ENCODE measurements around the gene ERCC8. TPM values are rescaled to one million over a fixed set of nuclear protein-coding genes. Genes with fewer than 3 reads are reported as not detected.
"Not testable (repeated sequence)": the region's sequence is repeated elsewhere in the genome, so short reads cannot be mapped to it uniquely, and the experiment has no call there.

The ERCC8 gene
- total RNA-seq (2014; rRNA removed; shearing (Covaris generic); ENCODE audit: low replicate concordance), result 11.4 and 29.5 TPM in 2 replicates

DNA sequence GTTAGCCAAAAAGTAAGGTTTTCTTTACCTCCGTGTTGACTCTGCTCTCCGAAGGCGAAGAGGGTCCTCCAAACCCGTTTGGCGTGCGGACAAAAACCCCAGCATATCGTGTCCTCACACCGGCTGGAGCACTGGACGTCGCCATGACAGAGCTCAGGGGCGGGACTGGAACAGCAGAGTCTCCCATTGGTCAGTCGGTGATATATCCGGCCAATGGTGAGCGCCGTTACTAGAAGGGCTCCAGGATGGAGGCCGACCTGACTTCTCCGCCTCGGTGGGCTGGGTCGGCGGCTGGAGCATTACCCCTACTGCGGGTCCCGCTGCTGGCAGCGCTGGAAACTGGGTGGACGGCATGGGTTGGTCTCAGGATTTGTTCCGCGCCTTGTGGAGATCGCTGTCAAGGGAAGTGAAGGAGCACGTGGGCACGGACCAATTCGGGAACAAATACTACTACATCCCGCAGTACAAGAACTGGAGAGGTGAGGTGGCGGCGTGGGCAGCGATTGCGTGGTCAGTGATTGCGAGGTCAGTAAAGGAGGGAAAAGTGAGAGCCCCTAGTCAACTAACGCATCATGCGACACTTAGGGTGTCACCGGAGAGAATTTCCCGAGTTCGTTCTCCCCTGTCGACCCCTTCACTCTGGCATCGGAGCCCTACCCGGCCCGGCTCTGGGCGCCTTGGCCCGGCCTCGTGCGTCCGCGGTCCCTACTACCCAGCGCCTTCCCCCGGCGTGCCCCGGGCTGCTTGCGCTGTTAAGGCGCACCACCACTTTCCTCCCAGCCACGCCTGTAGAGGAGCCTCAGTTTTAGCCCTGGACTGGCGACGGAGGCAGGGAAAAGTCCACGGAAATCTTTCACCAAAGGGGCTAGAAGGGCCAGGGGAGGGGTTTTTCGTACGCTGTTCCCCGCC lies at the start of gene ERCC8, which contains the start of gene NDUFAF2:
TSS of gene ERCC8 (minus strand) at position 167 of the 909 bp plus-strand sequence. CDS start at position 105, 62 bp downstream.
TSS of gene NDUFAF2 (plus strand) at position 302 of the 909 bp plus-strand sequence. CDS start at position 353, 51 bp downstream.
- DNase-seq, result peak; percentile 92
- peak within 1 kb of the TSS; percentile 74 for H3K4me3 ChIP-seq
- H3K27me3 ChIP-seq, result no peaks in the 10 kb centered on the region
- peaks cover 16% of the 10 kb centered on the region for H3K36me3 ChIP-seq
- H3K9me3 ChIP-seq, result peaks cover 6% of the 10 kb centered on the region

- no peaks in the 10 kb centered on the region for H3K27me3 ChIP-seq
These were observed 49.2 kb upstream of the ERCC8 start for GRCh38 chr5:60993875-60994571.

GRCh38 chr5:60993425-60993824 lies 48.6 kb upstream of the ERCC8 start:
- DNase-seq, result no peak
- H3K36me3 ChIP-seq, result peaks cover 6% of the 10 kb centered on the region
- no peak overlapping the region for H3K4me3 ChIP-seq
- peaks cover 13% of the 10 kb centered on the region for H3K9me3 ChIP-seq
- H3K27me3 ChIP-seq, result no peaks in the 10 kb centered on the region

More at GRCh38 chr5:60993875-60994571, 49.2 kb upstream of the ERCC8 start:
- Histone ChIP-seq H3K9me3 (peaks cover 10% of the 10 kb centered on the region; the same call in 1 of the 2 replicates), H3K36me3 (peaks cover 6% of the 10 kb centered on the region), H3K4me3 (no peak overlapping the region)
- DNase-seq, result no peak

DNA sequence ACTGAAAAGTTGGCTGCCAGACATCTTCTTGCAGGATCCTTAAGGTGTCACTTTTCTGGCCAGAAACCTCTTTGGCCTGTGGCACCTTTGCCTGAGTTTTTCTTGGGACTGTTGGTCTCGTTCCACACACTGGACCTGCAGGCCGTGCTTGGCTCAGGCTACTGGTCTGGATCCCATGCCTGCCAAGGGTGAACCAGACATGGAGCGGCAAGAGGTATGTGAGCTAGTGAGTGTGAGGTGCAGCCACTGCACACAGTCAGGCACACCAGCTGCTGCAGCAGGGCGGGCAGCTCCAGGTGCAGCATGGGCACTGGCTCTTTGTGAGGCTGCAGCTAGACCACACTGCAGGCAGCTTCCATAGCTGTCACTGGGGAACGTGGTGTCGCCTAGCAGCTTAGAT lies 48.0 kb upstream of the ERCC8 start:
- DNase-seq, result no peak
- no peak overlapping the region for H3K4me3 ChIP-seq
- H3K9me3 ChIP-seq, result peaks cover 17% of the 10 kb centered on the region
- H3K27me3 ChIP-seq, result no peaks in the 10 kb centered on the region
- peaks cover 6% of the 10 kb centered on the region for H3K36me3 ChIP-seq

DNA sequence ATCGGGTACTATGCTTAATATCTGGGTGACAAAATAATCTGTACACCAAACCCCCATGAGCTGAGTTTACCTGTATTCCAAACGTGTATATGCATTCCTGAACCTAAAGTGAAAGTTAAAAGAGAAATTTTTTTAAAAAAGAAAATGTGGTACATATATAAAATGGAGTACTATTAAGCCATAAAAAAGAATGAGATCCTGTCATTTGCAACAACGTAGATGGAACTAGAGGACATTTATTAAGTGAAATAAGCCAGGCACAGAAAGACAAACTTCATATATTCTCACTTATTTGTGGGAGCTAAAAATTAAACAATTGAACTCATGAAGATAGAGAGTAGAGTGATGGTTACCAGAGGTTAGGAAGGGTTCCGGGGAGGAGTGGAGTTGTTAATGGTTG lies 44.9 kb upstream of the ERCC8 start:
- no peaks in the 10 kb centered on the region for H3K27me3 ChIP-seq
- no peak for DNase-seq
- no peak overlapping the region for H3K4me3 ChIP-seq
- H3K36me3 ChIP-seq, result peaks cover 6% of the 10 kb centered on the region
- peaks cover 27% of the 10 kb centered on the region for H3K9me3 ChIP-seq

GRCh38 chr5:60982127-60982526 lies 37.3 kb upstream of the ERCC8 start:
- not testable (repeated sequence) for H3K27me3 ChIP-seq, H3K36me3 ChIP-seq, H3K9me3 ChIP-seq, H3K4me3 ChIP-seq, DNase-seq

GRCh38 chr5:60980511-60980910 lies 35.6 kb upstream of the ERCC8 start:
- DNase-seq, result no peak
- Histone ChIP-seq H3K9me3 (0 out of 2 replicates have a peak, but pooled peaks cover 2% of the 10 kb centered on the region), H3K27me3 (no peaks in the 10 kb centered on the region), H3K4me3 (no peak overlapping the region), H3K36me3 (no peaks in the 10 kb centered on the region)

DNA sequence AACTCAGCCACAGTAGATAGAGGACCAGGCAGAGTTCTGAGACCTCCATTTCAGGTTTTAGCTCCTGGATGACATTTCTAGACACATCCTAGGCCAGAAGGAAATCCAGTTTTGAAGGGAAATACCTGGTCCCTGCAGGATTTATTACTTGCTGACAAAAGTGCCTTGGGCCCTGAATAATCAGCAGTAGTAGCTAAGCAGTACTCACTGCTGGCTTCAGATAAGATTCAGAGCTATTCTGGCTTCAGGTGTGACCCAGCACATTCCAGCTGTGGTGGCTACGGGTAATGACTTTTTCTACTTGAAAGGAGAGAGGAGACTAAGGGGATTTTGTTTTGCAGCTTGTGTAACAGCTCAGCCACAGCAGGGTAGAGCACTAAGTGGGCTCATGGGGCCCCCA lies 34.1 kb upstream of the ERCC8 start:
- DNase-seq, result no peak
- no peak overlapping the region for H3K4me3 ChIP-seq
- no peaks in the 10 kb centered on the region for H3K9me3 ChIP-seq
- H3K36me3 ChIP-seq, result no peaks in the 10 kb centered on the region
- H3K27me3 ChIP-seq, result no peaks in the 10 kb centered on the region

DNA sequence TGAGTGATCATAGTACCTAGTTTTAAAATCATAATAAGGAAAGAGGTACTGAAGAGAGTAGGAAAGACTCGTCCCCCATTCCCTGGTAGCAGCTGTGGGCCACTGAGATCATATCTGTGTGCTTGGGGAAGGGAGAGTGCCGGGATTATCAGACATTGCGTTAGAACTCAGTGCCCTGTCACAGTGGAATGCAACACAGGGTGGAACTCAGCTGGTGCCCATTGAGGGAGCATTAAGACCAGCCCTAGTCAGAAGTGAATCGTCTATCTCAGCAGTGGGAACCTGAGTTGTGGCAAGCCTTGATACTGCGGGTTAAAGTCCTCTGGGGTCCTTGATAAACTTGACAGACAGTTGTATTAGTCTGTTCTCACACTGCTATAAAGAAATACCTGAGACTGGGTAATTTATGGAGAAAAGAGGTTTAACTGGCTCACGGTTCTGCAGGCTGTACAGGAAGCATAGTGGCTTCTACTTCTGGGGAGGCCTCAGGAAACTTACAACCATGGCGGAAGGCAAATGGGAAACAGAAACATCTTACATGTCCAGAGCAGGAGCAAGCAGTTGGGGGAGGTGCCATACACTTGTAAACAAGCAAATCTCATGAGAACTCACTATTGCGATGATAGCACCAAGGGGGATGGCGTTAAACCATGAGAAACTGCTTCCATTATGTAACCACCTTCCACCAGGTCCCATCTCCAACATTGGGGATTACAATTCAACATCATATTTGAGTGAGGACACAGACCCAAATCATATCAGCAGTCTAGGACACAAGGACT lies 33.3 kb upstream of the ERCC8 start:
- no peaks in the 10 kb centered on the region for H3K36me3 ChIP-seq
- no peak for DNase-seq
- no peak overlapping the region for H3K4me3 ChIP-seq
- H3K27me3 ChIP-seq, result no peaks in the 10 kb centered on the region
- H3K9me3 ChIP-seq, result no peaks in the 10 kb centered on the region; the same call in 1 of the 2 replicates

DNA sequence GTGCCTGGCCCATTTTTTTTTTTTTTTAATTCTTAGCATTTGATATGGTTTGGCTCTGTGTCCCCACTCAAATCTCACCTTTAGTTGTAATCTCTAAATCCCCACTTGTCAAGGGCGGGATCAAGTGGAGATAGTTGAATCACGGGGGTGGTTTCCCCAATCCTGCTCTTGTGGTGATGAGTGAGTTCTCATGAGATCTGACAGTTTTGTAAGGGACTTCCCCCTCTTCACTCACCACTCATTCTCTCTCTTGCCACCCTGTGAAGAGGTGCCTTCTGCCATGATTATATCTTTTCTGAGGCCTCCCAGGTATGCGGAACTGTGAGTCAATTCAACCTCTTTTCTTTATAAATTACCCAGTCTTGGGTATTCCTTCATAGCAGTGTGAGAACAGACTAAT lies 27.4 kb upstream of the ERCC8 start:
- DNase-seq, result no peak
- H3K4me3 ChIP-seq, result no peak overlapping the region
- peaks cover 4% of the 10 kb centered on the region for H3K9me3 ChIP-seq
- no peaks in the 10 kb centered on the region for H3K36me3 ChIP-seq
- no peaks in the 10 kb centered on the region for H3K27me3 ChIP-seq

DNA sequence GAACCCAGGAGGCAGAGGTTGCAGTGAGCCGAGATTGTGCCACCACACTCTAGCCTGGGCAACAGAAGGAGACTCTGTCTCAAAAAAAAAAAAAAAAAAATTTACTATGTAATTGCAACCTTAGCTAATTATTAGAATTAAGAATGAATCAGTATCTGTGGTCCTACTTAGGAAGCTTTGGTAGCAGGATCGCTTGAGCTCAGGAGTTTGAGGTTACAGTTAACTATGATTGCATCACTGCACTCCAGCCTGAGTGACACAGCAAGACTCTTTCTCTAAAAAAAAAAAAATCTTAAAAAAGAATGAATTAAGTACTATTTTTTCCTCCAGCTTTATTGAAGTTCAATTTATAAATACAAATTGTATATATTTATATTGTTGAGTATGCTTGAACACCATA lies 16.8 kb upstream of the ERCC8 start:
- no peak overlapping the region for H3K4me3 ChIP-seq
- no peak for DNase-seq
- H3K36me3 ChIP-seq, result no peaks in the 10 kb centered on the region
- H3K27me3 ChIP-seq, result no peaks in the 10 kb centered on the region
- H3K9me3 ChIP-seq, result peaks cover 7% of the 10 kb centered on the region

- H3K27me3 ChIP-seq, result no peaks in the 10 kb centered on the region
- H3K36me3 ChIP-seq, result no peaks in the 10 kb centered on the region
- DNase-seq, result no peak
- H3K9me3 ChIP-seq, result 0 out of 2 replicates have a peak, but pooled peaks cover 2% of the 10 kb centered on the region
- H3K4me3 ChIP-seq, result no peak overlapping the region
These were observed 15.7 kb upstream of the ERCC8 start for GRCh38 chr5:60960591-60960990.

DNA sequence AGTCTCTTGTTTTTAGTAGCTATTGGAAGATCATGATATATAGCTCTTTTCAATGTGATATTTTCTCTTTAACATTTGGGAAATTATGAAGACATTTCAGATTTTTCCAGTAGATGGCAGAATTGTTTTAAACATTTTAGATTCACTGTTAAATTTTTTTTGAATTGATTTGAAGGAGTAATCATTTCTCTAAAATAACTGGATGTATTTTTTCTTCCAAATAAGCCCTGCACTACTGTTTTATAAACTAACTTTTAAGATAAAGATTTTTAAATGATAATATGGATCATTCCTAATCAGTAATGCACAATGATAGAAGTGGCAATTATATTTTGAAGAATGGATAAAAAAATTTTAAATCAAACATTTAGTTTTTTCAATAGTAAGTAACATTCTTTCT lies 14.3 kb upstream of the ERCC8 start:
- peaks cover 6% of the 10 kb centered on the region for H3K9me3 ChIP-seq
- H3K4me3 ChIP-seq, result no peak overlapping the region
- DNase-seq, result no peak
- H3K27me3 ChIP-seq, result no peaks in the 10 kb centered on the region
- peaks cover 2% of the 10 kb centered on the region; the same call in 1 of the 2 replicates for H3K36me3 ChIP-seq

DNA sequence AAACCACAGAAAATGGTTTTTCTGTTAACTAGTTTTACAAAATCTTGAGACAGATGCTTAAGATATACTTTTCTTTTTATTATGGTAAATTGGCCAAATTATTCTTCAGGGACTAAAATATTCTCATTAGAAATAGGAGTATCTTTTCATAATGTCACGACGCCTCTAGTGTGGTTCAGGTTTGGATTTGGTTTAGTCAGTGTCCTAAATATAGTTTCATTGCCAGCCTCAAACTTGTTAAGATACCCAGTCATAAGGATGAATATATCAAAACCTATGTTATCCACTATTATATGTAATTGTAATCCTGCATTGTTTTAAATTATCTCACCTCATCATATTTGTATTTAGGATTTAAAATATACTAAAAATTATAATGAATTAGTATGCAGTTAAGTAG lies 13.8 kb upstream of the ERCC8 start:
- no peak for DNase-seq
- Histone ChIP-seq H3K4me3 (no peak overlapping the region), H3K36me3 (peaks cover 2% of the 10 kb centered on the region; the same call in 1 of the 2 replicates), H3K9me3 (peaks cover 6% of the 10 kb centered on the region), H3K27me3 (no peaks in the 10 kb centered on the region)

- Histone ChIP-seq H3K4me3 (no peak overlapping the region), H3K27me3 (no peaks in the 10 kb centered on the region), H3K36me3 (peaks cover 2% of the 10 kb centered on the region; the same call in 1 of the 2 replicates), H3K9me3 (peaks cover 6% of the 10 kb centered on the region)
- no peak for DNase-seq
These were observed 13.2 kb upstream of the ERCC8 start for GRCh38 chr5:60958088-60958487.

GRCh38 chr5:60955239-60955638 lies 10.4 kb upstream of the ERCC8 start:
- no peak for DNase-seq
- H3K27me3 ChIP-seq, result no peaks in the 10 kb centered on the region
- H3K4me3 ChIP-seq, result no peak overlapping the region
- peaks cover 2% of the 10 kb centered on the region; the same call in 1 of the 2 replicates for H3K36me3 ChIP-seq
- H3K9me3 ChIP-seq, result peaks cover 6% of the 10 kb centered on the region
